GM18517 (cell line): ENCODE results near the gene ITGB5.

ENCODE experiments used
- ATAC-seq: cut with Tn5 transposase; IDR thresholded peaks from one replicate; pipeline ENCODE4 v1.9.1; 2021; ENCODE audit warnings: mild to moderate bottlenecking, moderate library complexity; ENCODE audit not compliant: unreplicated experiment

Gene ITGB5

GRCh38 chr3:124815781-124816180 lies 71.4 kb downstream of the ITGB5 start:
- no peak for ATAC-seq

- no peak for ATAC-seq
These were observed 72.3 kb downstream of the ITGB5 start for GRCh38 chr3:124814620-124815421.

DNA sequence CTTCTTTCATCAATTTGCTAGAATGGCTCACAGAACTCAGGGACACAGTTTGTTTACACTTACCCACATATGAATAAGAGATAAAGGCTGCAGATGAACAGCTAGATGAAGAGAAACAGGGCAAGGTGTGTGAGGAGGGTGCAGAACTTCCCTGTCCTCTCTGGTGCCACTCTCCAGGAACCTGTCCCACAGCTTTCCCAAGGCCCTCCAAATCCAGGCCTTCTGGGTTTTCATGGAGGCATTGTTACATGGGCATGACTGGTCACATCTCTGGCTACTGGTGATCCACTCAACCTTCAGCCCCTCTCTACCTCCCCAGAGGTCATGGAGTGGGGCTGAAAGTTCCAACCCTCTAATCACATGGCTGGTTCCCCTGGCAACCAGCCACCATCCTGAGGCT lies 73.6 kb downstream of the ITGB5 start:
- no peak for ATAC-seq

DNA sequence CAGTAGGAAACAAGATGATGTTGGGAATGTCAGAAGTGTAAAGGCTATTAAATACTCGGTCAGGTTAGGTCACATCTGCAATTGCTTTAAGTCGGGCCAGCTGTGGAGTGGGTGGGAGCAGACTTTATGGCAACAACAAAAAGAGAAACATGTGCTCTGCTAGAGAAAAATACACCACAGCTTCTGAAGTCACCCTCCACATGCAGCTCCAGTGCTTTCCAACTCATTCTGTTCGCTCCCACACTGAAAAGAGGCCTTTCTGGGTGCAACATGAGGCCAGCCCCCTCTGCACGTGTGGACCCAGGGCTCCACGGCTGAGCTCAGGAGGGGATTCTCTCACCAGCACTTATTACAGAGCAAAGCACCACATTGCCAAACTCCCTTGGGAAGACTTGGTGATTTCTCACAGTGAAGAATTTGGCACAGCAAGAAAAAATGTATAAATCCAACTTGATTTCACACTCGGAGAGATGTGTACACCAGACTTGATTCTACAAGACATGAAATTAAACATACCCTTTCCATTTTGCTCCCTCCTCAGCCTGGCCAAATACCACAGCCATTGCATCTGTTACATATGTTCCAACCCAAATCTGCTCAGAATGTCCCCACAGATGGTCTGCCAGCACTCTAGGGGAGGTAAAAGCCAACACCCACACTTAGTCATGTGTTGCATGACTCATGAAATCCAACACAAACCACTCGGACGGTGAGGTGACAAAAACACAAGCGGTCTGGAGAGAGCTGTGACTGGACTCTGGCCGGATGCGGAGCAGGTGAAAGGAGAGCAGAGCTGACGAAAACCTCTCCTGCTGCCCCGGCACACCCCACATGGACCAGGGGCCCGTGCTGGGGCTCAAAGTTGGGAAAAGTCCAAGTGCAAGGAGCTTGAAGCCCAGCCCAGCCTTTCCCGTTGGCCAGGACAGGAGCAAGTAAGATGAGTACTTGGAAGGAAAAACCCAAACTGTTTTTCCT lies 74.6 kb downstream of the ITGB5 start:
- no peak for ATAC-seq

DNA sequence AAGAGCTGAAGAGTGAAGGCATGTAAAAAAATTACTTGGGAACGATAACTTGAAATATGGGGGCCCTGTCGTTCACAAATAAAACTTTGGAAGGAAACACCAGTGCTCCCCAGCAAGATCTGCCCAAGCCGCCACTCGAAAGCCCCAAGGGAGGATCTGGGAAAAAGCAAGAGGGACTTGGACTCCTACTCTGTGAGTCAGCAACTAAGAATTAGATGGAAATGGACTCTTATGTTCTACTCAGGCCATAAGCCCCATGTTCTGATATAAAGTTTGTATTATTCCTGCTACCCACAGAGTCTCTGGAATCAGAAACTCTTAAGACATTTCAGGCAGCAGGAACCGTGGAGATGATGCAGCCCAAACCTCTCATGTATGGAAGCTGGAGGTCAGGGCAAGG lies 75.7 kb downstream of the ITGB5 start:
- no peak for ATAC-seq

DNA sequence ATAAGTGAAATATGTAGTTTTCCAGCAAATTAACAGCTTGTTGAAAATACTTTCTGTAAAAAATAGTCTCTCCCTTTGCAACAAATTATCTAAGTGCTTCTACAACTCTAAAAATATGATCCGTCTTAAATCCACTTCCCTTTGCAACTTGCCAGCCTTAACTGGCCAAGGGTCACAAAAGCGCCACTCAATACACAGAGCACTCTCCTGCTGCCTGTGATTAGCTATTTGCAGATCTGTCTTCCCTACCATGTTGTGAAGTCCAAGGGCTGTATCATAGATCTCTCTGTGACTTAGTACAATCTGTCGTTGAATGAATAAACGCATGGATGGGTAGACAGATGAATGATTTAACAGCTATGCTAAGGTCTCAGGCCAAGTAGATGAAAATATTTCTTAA lies 76.2 kb downstream of the ITGB5 start:
- no peak for ATAC-seq

GRCh38 chr3:124809039-124809438 lies 78.1 kb downstream of the ITGB5 start:
- no peak for ATAC-seq

DNA sequence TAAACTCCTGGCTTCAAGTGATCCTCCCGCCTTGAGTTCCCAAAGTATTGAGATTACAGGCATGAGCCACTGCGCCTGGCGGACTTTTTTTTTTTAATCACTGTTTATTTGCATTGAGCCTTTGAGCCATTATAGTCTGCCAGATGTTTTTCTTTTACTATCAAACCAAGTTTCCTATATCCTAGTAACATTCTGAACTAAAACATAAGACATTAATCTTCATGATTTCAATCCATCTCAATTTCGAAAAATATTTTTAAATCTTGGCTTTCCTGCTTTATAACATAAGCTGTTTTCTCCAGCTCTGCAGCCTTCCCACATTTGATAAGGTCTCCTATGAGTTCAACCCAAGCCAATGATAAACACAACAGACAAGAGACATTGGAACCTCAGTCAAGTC lies 81.5 kb downstream of the ITGB5 start:
- no peak for ATAC-seq

GRCh38 chr3:124804875-124805274 lies 82.3 kb downstream of the ITGB5 start:
- ATAC-seq, result no peak

- no peak for ATAC-seq
These were observed 84.5 kb downstream of the ITGB5 start for GRCh38 chr3:124802702-124803101.

GRCh38 chr3:124802061-124802698 lies 85.0 kb downstream of the ITGB5 start:
- ATAC-seq, result no peak

- no peak for ATAC-seq
These were observed 86.5 kb downstream of the ITGB5 start for GRCh38 chr3:124800511-124801258.

- ATAC-seq, result no peak
These were observed 87.1 kb downstream of the ITGB5 start for GRCh38 chr3:124800076-124800475.

DNA sequence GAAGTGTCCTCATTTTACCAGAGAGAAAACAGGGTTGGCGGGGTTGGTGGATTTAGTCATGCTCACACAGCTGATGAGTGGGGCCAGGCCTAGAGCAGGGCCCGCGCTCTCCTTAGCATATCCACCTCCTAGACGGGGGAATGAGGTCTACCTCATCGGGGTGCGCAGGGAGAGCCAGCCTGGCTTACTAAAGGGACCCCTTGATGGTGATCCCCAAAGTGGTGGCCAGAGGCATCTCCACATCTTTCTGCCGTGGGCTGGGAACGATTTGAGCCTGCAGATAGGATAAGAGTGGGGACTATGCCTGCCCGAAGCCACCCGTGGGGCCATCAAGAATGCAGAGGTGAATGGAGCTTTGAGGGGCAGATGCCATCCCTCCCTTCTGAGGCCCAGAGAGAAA lies 87.5 kb downstream of the ITGB5 start:
- no peak for ATAC-seq

- no peak for ATAC-seq
These were observed 89.7 kb downstream of the ITGB5 start for GRCh38 chr3:124797426-124797945.

- no peak for ATAC-seq
These were observed 90.7 kb downstream of the ITGB5 start for GRCh38 chr3:124796477-124796876.

DNA sequence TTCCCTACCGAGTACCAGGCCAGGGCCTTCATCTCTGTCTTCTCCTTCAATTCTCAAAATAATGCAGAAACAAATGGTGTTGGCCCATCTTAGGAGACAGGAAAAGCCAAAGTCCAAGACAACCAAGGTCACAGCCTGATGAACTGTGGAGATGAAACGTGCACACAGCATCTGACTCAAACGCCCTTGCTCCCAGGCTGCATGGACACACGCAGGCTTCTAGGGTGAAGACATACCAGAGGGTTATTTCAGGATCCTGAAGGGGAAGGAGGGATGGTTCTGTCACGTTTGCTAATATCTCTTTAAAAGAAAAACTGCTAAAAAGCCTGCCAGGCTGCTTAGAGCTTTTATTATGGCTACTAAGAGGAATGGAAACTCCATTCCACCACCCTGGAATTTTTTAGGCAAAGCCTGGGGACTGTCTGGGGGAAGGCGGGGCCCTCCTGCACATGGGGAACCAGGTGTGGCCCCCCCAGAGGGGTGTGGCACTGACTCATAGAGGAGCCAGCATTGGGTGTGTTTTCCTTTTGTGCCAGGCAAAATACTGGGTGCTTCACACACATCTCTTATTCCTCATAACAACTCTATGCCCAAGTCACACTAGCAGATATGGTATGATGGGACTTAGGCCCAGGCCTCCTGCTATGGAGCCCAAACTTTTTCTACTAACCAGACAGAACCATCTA lies 94.0 kb downstream of the ITGB5 start:
- ATAC-seq, result no peak

DNA sequence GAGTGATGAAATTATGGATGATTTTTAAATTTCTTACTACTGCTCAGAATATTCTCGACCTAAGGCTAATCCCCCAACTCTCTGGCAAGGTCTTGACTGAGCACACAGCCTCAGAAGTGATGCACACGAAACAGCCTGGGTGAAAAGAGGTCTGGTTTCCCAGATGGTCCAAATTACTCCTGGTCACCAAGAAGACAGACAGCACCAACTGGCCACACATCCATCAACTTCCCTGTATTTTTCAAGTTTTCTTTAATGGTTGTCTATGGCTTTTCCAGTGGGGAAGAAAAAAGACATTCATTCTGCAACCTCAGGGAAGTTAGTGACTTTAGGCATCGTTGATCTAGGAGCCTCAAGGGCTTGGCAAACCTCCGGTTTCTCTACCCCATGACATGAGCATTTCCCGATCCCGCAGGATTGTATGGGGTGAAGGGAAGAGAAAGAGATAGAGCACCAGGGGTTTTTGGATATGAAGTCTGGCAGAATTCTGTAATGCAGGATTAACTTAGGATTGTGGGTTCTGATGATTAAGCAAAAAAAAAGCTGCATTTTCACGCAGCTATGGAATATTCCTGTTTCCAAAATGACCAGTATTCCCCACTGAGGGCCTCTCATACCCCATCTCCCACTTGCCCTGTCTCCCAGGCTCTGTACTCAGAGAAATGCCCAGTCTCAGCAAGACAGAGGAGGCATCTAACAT lies 94.7 kb downstream of the ITGB5 start:
- no peak for ATAC-seq

- no peak for ATAC-seq
These were observed 95.5 kb downstream of the ITGB5 start for GRCh38 chr3:124791639-124792151.
